ENCODE results near the gene TAS2R20.
"Not testable (repeated sequence)": the region's sequence is repeated elsewhere in the genome, so short reads cannot be mapped to it uniquely, and the experiment has no call there.

The TAS2R20 gene

GRCh38 chr12:10998204-10998603 lies at the start of gene TAS2R20:
TSS of gene TAS2R20 (minus strand) at chr12:10998304. CDS start at chr12:10997875, 429 bp downstream.
- DNase-seq: no peak

GRCh38 chr12:11041366-11041765 lies 43.3 kb upstream of the TAS2R20 start:
- not testable (repeated sequence) for DNase-seq

DNA sequence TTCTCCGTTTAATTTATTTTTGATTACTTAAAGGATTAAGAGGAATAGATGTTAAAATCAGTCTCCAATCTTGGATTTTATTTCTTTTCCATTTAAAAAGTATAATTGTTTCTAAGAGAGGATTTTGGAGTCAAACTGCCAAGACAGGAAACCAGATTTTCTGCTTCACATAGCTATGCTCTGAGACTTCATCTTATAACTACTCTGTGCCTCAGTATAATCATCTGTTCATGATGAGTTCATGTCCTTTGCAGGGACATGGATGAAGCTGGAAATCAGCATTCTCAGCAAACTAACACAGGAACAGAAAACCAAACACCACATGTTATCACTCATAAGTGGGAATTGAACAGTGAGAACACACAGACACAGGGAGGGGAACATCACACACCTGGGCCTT lies 42.1 kb upstream of the TAS2R20 start:
- DNase-seq: peak; percentile 8

GRCh38 chr12:11039171-11039570 lies 41.1 kb upstream of the TAS2R20 start:
- DNase-seq: no peak

GRCh38 chr12:11033959-11034358 lies 35.9 kb upstream of the TAS2R20 start:
- DNase-seq: not testable (repeated sequence)

- DNase-seq: no peak
Observed at GRCh38 chr12:11031307-11031706, 33.2 kb upstream of the TAS2R20 start, which contains the start of gene TAS2R31. TSS of gene TAS2R31 (minus strand) at chr12:11031407. CDS start at chr12:11031335, 72 bp downstream.

GRCh38 chr12:11026118-11026517 lies 28.0 kb upstream of the TAS2R20 start:
- DNase-seq: no peak

DNA sequence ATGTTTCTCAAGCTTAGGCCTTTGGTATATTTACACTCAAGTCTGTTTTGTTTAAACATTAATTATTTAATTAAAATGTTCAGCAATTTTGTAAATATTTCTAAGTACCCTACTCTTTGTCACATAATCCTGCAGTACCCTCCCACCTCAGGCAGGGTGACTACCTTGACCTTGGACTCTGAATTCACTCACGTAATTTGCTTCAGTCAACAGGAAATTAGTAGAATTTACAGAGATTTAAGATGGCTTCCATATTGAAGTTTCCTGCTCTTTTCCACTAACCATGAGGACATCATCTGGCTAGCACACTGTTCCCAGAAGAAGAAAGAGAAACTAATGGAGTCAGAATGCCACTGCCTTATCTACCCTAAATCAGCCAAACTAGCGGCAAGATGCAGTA lies 25.3 kb upstream of the TAS2R20 start:
- DNase-seq: no peak

- DNase-seq: no peak
Observed at GRCh38 chr12:11022520-11022919, 24.4 kb upstream of the TAS2R20 start, which contains the start of gene TAS2R19. TSS of gene TAS2R19 (minus strand) at chr12:11022620. CDS start at chr12:11022571, 49 bp downstream.

- DNase-seq: no peak
Observed at GRCh38 chr12:11016937-11017336, 18.8 kb upstream of the TAS2R20 start.

DNA sequence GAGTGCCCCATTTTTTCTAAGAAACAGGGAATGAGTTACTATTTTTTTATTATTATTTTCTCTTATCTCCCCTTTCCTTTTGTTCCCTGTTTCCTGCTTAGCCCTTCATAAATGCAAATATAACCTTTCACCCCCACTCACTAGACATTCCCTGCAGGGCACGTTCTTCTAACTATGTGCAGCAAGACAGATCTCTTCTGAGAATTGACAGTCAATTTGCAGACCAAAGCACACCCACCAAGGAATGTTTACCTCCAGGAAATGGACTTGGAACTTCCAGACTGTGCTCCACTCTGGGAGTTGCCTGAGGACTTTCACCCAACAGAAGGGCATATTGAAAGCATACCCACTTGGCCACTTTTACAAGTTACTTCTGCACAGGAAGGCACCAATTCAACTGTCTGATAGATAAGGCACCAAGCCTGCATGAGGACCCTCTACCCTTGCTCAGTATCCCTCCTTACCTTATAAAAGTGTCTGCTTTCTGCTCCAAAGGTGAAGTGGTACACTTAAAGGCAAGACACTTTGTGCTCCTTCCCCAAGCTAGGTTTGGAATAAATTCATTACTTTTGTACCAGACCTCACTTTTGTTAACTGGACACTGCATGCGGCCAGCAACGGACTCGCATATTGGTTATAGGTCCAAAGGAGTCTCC lies 17.8 kb upstream of the TAS2R20 start:
- DNase-seq: no peak

DNA sequence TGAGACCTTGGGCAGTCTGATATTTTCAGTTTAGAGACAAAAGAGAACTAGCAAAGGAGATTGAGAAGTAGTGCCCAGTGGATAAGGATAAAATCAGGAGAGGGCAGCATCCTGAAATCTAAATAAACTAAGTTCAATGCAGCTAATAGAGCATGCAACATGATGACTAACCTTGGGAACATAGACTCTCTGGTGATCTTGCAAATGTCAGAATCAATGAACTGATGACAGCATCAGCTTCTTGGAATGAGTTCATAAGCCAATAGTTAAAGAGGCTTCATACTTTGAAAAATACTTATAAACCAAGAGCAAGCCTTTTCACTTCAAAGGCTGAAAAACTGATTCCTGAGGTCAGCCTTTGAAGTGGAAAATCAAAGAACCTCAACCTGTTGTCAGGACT lies 16.1 kb upstream of the TAS2R20 start:
- DNase-seq: peak; percentile 4

DNA sequence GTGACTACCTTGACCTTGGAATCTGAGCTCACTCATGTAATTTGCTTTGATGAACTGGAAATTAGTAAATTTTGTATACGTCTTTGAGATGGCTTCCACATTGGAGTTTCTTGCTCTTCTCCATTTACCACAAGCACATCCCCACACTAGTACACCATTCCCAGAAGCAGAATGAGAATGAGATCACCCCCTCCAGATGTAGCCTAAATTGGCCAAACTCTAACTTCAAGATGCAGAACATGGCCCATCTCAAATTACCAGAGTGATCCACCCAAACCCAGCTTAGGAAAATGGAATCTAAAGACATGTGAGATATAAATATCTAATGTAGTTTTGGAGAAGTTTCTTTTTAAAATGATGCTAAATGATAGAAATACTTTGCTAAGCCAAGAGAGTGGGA lies 9.5 kb upstream of the TAS2R20 start:
- no peak for DNase-seq

DNA sequence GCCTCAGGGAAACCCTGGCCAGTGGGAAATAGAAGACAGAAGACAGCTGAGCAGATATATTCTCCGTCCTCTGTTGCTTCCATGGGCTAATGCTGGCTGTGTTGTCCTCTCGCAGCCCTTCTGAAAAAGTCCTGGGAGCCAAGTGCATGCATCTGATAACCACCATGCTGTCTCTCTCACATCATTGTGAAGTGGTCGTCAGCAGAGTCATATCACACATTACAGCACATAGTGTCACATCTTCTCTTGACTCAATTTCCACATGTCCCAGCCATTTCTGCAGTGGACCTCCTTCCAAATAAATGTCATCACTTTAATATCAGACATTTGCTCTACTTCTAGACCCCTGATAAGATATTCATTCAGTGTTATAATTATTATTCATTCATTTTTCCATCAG lies 3.8 kb downstream of the TAS2R20 start:
- no peak for DNase-seq

- DNase-seq: no peak
Observed at GRCh38 chr12:10989107-10989506, 9.0 kb downstream of the TAS2R20 start.

DNA sequence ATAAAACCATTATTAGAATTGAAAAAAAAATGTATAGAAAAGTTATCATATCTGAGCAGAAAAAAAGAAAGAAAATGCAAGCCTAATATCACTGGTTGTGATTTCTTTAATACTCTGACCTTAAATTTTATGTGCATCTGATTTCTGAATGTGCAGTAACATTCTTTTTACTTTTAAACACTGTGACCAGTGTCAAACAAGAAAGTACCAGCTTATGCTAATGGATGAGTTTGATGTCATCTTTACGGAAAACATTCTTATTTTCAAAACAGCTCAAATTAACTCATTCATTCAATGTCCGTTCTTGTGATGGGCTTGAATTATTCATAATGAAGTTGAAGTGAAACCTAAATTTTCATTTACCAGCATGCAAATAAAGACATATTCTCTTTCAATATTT lies 11.3 kb downstream of the TAS2R20 start, which contains the start of gene TAS2R50:
Gene TAS2R50 (minus strand): TSS at position 101 of the 400 bp plus-strand sequence. CDS start 52 bp downstream, at position 49.
- no peak for DNase-seq

GRCh38 chr12:10982244-10982643 lies 15.9 kb downstream of the TAS2R20 start:
- DNase-seq: no peak

DNA sequence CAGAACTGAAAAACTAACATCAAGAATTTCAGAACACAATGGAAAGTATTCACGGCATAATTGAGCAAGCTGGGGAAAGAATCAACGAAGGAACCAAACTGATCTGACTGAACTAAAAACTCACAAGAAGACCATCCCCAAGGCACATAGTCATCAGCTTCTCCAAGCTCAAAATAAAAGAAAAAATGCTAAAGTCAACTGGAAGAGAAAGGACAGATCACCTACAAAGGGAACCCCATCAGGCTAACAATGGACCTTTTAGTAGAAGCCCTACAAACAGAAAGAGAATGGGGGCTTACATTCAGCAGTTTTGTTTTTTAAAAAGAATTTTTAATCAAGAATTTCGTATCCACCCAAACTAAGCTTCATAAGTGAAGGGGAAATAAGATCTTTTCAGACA lies 23.1 kb downstream of the TAS2R20 start:
- DNase-seq: no peak

DNA sequence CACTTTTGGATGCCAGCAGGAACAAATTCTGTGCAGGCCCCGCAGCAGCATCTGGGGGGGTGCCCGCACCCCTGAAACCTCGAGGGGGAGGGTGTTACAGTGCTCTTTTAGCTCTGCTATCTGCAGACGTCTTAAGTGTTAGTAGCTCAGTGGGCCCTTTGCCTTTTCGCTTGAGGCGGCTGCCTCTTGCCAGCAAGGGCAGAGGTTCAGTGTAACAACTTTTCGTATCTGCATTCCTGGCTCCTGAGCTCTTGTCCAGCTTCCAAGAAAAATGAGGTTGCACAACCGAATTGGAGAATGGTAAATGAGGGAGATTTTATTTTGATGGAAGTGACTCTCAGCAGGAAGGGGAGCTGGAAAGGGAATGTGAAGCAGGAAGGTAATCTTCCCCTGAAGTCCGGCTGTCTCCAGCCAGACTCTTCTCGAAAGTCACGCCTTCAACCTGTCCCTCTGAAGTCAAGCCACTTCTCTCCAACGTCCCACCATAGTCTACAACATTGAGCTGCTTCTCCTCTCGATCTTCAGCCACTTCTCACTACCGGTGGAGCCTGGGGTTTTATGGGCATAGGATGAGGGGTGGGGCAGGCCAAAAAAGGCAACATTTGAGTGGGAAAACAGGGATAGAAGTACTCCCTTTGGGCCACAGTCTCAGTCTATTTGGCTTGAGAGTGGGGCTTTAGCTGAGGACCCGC lies 29.2 kb downstream of the TAS2R20 start:
- peak; percentile 55 for DNase-seq

GRCh38 chr12:10967409-10967808 lies 30.7 kb downstream of the TAS2R20 start:
- peak; percentile 80 for DNase-seq

DNA sequence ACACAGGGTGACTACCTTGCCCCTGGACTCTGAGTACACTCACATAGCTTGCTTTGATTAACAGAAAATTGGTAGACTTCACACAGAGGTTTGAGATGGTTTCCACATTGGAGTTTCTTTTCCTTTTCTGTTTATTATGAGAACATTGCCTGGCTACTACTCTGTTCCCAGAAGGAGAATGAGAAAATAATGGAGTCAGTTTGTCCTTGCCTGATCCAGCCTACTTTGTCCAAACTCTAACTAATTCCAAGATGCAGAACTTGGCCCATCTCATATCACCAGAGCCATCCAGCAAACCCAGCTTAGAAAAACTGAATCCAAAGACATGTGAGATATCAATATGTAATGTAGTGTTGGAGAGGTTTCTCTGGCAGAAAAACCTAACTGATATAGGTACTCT lies 31.8 kb downstream of the TAS2R20 start:
- DNase-seq: no peak

- no peak for DNase-seq
Observed at GRCh38 chr12:10965476-10965875, 32.6 kb downstream of the TAS2R20 start.

DNA sequence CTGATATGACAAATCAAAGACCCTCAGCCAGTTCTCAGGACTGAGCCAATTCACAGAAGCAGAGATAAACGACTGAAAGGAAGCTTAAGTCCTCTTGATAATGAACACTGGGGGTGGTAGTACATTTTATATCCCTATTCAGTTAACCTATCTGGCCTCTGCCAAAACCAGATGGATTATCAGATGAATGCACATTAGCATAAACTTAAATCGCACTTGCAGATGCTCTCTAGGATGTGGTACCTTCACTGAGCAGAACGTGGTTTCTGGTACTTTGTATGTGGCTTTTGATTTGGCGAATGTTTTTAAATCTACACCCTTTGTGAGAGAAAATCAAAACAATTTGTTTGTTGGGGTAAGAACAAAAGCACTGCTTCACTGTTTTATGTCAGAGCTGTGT lies 37.9 kb downstream of the TAS2R20 start:
- DNase-seq: no peak

GRCh38 chr12:10959804-10960203 lies 38.3 kb downstream of the TAS2R20 start:
- DNase-seq: peak; percentile 12
